SH-SY5Y (cell line): ENCODE results near the gene HLCS.

ENCODE experiments used
- GATA2 ChIP-seq: IDR thresholded peaks from 2 replicates; pipeline ENCODE4 v1.6.1; 2011; ENCODE audit warnings: mild to moderate bottlenecking, low read depth, low read length
- GATA3 ChIP-seq: IDR thresholded peaks from 2 replicates; pipeline ENCODE4 v1.6.1; 2011; ENCODE audit warnings: low read depth, mild to moderate bottlenecking, low read length, moderate library complexity

- TF ChIP-seq GATA2 (no peak), GATA3 (no peak)
Observed at GRCh38 chr21:36757196-36757595, 209.3 kb downstream of the HLCS start.
